Tracheal epithelial cell (primary cell): ENCODE results near the gene NDUFA5. TPM values are rescaled to one million over a fixed set of nuclear protein-coding genes. Genes with fewer than 3 reads are reported as not detected.

Experiments used
- total RNA-seq: library from RNA; depleted of rRNA; stranded (reverse); fragments of >200 nt; gene quantifications from 2 replicates; pipeline ENCODE4 v1.2.1, GENCODE V29; 2014

NDUFA5 gene
- 20.7 and 24.9 TPM in 2 replicates for total RNA-seq

DNA sequence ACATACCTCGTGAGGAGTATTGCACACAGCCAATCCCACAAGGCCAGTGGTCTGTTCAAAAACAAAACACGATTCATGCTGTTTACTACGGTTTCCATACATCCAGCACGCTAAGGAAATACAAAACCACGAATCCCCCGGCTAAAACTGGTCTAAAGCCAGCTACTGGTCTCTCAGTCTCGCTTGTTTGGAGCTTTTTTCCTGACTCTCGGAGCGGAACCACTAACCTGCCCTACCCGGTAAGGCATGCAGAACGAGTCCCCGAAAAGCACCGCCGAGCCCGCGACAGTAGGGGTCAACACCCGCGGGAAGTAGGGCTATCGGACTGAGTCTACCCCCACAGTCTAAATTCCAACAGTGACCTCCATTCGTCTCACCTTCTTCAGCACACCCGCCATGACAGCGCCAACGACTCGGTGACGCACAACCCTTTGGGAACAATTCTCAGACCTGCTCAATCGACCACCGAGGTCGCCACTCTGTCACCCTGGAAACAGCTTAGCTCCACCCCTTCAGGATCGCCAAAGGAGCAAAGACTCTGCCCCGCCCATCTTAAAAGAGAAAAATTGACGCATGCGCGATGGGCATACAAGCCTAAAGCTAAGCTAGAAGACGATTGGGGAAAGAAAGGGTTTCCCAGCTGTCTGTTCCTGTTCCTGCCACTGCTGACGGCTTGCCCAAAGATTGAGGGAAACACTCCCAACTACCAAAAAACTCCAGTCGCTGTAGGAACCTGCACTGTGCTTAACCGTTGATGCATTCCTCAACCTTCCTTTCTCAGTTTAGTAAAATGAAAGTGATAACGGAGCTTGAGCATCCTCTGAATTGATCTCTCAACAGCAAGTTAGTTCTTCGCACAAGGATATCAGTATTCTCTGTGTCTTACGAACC, at the start of gene NDUFA5:
Gene NDUFA5, minus strand, starts transcription at position 421 of the 891 bp plus-strand sequence. Its CDS starts 23 bp downstream, at position 398.

DNA sequence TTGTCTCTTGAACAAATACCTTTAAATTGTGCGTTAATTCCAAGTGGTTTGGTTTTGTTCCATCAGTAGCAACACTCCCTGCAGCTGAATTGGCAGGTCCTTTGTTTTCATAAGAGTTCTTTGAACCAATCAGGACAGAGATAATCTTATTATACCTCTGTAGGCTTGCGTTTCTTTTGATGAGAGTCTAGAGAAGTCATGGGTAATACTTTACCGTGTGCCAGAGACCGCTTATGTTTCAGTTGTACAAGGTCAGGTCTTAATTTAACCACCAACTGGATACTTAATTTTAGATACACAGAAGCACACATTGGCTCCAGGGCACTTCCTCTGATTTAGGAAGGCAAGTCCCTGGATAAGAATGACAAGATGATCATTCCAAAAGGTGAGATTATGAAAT, 43.9 kb upstream of the NDUFA5 start, which contains the start of gene ASB15:
Gene ASB15, plus strand, starts transcription at position 292 of the 400 bp plus-strand sequence. CDS start 12,682 bp downstream, outside the sequence.

GRCh38 chr7:123534383-123535260, 23.0 kb downstream of the NDUFA5 start, which contains the start of gene IQUB:
IQUB (minus strand) TSS chr7:123534595; CDS start chr7:123512340, 22,255 bp downstream.

Other genes with a start within 250 kb of the NDUFA5 start
- gene IQUB, start 23.2 kb downstream of the NDUFA5 start, total RNA-seq = 0.24 and 0.43 TPM in 2 replicates
- not detected in 2 replicates for gene ASB15, start 44.0 kb upstream of the NDUFA5 start, total RNA-seq
- not detected in 2 replicates for gene LMOD2, start 98.0 kb upstream of the NDUFA5 start, total RNA-seq
- 16.6 and 22.6 TPM in 2 replicates for gene WASL, start 191.2 kb upstream of the NDUFA5 start, total RNA-seq